Right renal pelvis (tissue), 4 donors: Measurements from ENCODE around the gene MPDU1. TPM values are rescaled to one million over a fixed set of nuclear protein-coding genes. Genes with fewer than 3 reads are reported as not detected.
A peak's percentile ranks its signal among the peaks of the same experiment; 100 is the strongest.

ENCODE experiments used
- DNase-seq, 4 donors: peaks; one replicate each; pipeline ENCODE4 v3.0.0-alpha.2; 2013; ENCODE audit warnings: low read depth in 4 of 4, low spot score in 3 of 4, missing footprints in 1 of 4
- polyA plus RNA-seq, 4 donors: library from polyadenylated mRNA; unstranded; fragments of 120-200 nt; gene quantifications; one replicate each; pipeline ENCODE4 v1.2.1, GENCODE V29; 2013; ENCODE audit not compliant: insufficient read length in 4 of 4

MPDU1 gene
- polyA plus RNA-seq, result 100 to 1,000 TPM; 110 to 122 (median 119) TPM

GRCh38 chr17:7583253-7584109, at the start of gene MPDU1:
Gene MPDU1, plus strand, starts transcription at chr17:7583852. Its CDS starts 11 bp downstream, at chr17:7583863.
- DNase-seq, result peak; percentile 92 to 98 (median 96)

DNA sequence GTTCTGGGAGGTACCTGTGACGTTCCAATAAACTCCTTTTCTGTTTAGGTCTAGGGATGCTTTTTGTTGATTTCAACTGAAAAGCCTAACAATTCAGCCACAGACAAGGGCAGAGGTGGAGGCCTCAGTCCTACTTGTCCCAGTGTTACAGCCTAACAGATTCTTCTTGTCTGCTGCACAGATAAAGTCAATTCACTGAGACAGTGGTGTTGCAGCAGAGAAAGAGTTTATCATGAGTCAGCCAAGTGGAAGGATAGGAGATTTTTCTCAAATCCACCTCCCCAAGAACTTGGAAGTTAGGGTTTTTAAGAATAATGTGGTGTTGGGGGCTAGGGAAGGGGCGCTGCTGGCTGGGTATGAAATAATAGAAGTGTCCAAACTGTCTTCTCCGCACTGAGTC, 45.6 kb upstream of the MPDU1 start:
- no peak for DNase-seq

- DNase-seq, result no peak
Observed at GRCh38 chr17:7538891-7539545, 44.6 kb upstream of the MPDU1 start.

- no peak for DNase-seq
Observed at GRCh38 chr17:7541074-7541621, 42.5 kb upstream of the MPDU1 start.

DNA sequence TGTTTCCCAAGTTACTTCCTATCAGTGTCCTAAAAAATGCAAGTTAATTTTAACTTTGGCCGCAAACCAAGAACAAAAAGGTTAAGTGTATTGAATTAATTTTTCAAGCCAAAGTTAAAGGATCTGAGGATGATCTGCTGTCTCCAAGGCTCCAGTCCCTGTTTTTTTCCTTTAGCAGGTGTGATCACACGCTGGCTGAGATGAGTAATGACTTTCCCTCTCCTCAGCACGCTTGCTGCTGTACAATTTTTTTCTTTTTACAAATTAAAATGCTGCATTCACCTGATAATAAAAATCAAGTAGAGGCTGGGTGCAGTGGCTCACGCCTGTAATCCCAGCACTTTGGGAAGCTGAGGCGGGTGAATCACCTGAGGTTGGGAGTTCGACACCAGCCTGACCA, 38.7 kb upstream of the MPDU1 start:
- no peak for DNase-seq

GRCh38 chr17:7548585-7549400, 34.9 kb upstream of the MPDU1 start, which contains the start of gene TNFSF12:
Gene TNFSF12, plus strand, starts transcription at chr17:7549058. Its CDS starts 96 bp downstream, at chr17:7549154.
- DNase-seq, result no peak

- no peak for DNase-seq
Observed at GRCh38 chr17:7549401-7550055, 34.1 kb upstream of the MPDU1 start.

DNA sequence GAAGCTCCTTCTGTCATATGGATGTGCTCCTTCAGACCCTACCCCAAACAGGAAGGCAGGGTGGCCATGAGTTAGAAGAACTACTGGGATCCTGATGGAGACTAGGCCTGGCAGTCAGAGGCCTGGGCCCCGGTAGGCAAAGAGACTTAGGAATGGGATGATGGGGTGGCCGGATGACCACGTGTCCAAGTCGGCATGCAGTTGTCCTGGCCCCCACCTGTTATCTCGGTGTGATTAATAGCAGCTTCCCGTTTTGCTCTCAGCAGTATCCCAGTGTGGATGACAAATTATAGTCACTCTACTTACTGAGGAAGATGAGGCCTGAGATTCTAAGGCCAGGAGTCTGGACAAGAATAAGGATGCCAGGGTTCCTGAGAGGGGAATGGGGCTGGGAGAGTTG, 33.3 kb upstream of the MPDU1 start:
- no peak for DNase-seq

DNA sequence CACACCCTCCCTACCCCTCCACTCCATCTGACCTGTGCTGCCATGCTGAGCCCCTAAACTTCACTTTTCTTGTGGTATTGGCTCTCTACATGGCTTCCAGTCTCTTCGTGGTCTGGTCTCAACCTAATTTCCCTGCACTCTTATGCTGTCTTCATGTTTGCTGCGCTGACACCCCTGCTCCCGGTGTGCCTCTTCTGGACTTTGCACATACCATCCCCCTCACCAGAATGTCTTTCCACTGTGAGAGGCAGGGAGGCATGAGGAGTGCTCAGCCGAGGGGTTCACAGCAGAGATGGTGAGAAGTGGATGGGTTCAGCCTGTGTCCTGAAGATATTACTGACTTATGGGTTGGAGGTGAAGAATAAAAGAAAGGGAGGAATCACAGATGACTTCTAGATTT, 32.3 kb upstream of the MPDU1 start:
- DNase-seq, result no peak

GRCh38 chr17:7552621-7553051, 31.0 kb upstream of the MPDU1 start:
- no peak for DNase-seq

- DNase-seq, result no peak
Observed at GRCh38 chr17:7553356-7553755, 30.3 kb upstream of the MPDU1 start.

- DNase-seq, result no peak
Observed at GRCh38 chr17:7555320-7555948, 28.2 kb upstream of the MPDU1 start.

GRCh38 chr17:7556627-7557026, 27.0 kb upstream of the MPDU1 start:
- no peak for DNase-seq

DNA sequence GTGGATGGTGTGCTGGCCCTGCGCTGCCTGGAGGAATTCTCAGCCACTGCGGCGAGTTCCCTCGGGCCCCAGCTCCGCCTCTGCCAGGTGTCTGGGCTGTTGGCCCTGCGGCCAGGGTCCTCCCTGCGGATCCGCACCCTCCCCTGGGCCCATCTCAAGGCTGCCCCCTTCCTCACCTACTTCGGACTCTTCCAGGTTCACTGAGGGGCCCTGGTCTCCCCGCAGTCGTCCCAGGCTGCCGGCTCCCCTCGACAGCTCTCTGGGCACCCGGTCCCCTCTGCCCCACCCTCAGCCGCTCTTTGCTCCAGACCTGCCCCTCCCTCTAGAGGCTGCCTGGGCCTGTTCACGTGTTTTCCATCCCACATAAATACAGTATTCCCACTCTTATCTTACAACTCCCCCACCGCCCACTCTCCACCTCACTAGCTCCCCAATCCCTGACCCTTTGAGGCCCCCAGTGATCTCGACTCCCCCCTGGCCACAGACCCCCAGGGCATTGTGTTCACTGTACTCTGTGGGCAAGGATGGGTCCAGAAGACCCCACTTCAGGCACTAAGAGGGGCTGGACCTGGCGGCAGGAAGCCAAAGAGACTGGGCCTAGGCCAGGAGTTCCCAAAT, 26.4 kb upstream of the MPDU1 start:
- DNase-seq, result no peak

GRCh38 chr17:7557775-7558543, 25.7 kb upstream of the MPDU1 start:
- DNase-seq, result no peak

GRCh38 chr17:7558544-7559319, 24.9 kb upstream of the MPDU1 start, which contains the start of gene TNFSF13:
Gene TNFSF13, plus strand, starts transcription at chr17:7558750. Its CDS starts 290 bp downstream, at chr17:7559040.
- no peak for DNase-seq

GRCh38 chr17:7559320-7560171, 24.1 kb upstream of the MPDU1 start:
- no peak for DNase-seq
